EL (cell line): ENCODE data around the gene NAGLU.

Source experiments
- DNase-seq: peaks from one replicate; pipeline ENCODE4 v3.0.0-alpha.2; 2016

The NAGLU gene

GRCh38 chr17:42536048-42536371, at the start of gene NAGLU:
Gene NAGLU (plus strand): TSS chr17:42536241. CDS start chr17:42536273, 32 bp downstream.
- peak; percentile 91 for DNase-seq

- no peak for DNase-seq
Measured at GRCh38 chr17:42488032-42488431, 48.0 kb upstream of the NAGLU start.

GRCh38 chr17:42493319-42493718, 42.7 kb upstream of the NAGLU start:
- DNase-seq, result no peak

- no peak for DNase-seq
Measured at GRCh38 chr17:42494673-42495072, 41.4 kb upstream of the NAGLU start.

GRCh38 chr17:42498828-42499227, 37.2 kb upstream of the NAGLU start:
- no peak for DNase-seq

- no peak for DNase-seq
Measured at GRCh38 chr17:42502091-42502490, 34.0 kb upstream of the NAGLU start.

- DNase-seq, result no peak
Measured at GRCh38 chr17:42502926-42503325, 33.1 kb upstream of the NAGLU start.

GRCh38 chr17:42507671-42508070, 28.4 kb upstream of the NAGLU start:
- no peak for DNase-seq

- no peak for DNase-seq
Measured at GRCh38 chr17:42508426-42509165, 27.4 kb upstream of the NAGLU start.

- DNase-seq, result no peak
Measured at GRCh38 chr17:42509409-42509808, 26.6 kb upstream of the NAGLU start.

- DNase-seq, result no peak
Measured at GRCh38 chr17:42509841-42510240, 26.2 kb upstream of the NAGLU start.

GRCh38 chr17:42512246-42512645, 23.8 kb upstream of the NAGLU start:
- DNase-seq, result no peak

GRCh38 chr17:42512733-42513251, 23.2 kb upstream of the NAGLU start:
- DNase-seq, result no peak

GRCh38 chr17:42513686-42514085, 22.4 kb upstream of the NAGLU start:
- DNase-seq, result no peak

- no peak for DNase-seq
Measured at GRCh38 chr17:42514279-42514678, 21.8 kb upstream of the NAGLU start.

- no peak for DNase-seq
Measured at GRCh38 chr17:42514867-42515266, 21.2 kb upstream of the NAGLU start.

GRCh38 chr17:42517516-42517915, 18.5 kb upstream of the NAGLU start:
- peak; percentile 95 for DNase-seq

- peak; percentile 98 for DNase-seq
Measured at GRCh38 chr17:42518046-42518754, 17.8 kb upstream of the NAGLU start.

- peak; percentile 58 for DNase-seq
Measured at GRCh38 chr17:42518755-42519545, 17.1 kb upstream of the NAGLU start.

- peak; percentile 100 for DNase-seq
Measured at GRCh38 chr17:42519546-42520491, 16.2 kb upstream of the NAGLU start.

- no peak for DNase-seq
Measured at GRCh38 chr17:42520540-42520951, 15.5 kb upstream of the NAGLU start.

- DNase-seq, result peak; percentile 37
Measured at GRCh38 chr17:42521036-42521435, 15.0 kb upstream of the NAGLU start.
